ENCODE results near the gene ABCA1. TPM values are rescaled to one million over a fixed set of nuclear protein-coding genes. Genes with fewer than 3 reads are reported as not detected.
"Not testable (repeated sequence)": the region's sequence is repeated elsewhere in the genome, so short reads cannot be mapped to it uniquely, and the experiment has no call there.

The ABCA1 gene
- total RNA-seq, 4 donors from 2014 or later, result 24.5 to 89.1 (median 48.5) TPM

DNA sequence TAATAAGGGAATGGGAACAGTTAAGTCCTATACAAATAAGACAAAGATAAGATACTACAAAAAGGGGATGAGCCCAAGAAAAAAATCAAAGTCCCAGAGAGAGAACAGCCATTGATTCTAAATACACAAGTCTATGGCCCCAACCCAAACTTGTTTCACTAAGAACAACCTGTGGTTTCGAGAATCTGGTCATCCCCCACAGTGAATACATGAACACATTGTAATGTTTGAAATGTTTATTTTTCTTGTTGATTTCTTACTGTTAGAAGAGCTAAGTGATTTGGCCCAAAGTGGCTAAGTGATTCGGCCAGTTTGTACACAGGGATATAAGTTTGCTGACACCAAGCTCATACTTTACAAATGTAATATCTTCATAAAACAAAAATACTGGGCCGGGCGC, 3.3 kb upstream of the ABCA1 start:
- WGBS, result 83% methylated on average over 4 of the region's 4 CpGs
- no peak for TF ChIP-seq POLR2AphosphoS5 (IDR thresholded peaks at IDR 0.05)
- TF ChIP-seq POLR2A (IDR thresholded peaks at IDR 0.05), result no peak
- TF ChIP-seq, protein P1, sequence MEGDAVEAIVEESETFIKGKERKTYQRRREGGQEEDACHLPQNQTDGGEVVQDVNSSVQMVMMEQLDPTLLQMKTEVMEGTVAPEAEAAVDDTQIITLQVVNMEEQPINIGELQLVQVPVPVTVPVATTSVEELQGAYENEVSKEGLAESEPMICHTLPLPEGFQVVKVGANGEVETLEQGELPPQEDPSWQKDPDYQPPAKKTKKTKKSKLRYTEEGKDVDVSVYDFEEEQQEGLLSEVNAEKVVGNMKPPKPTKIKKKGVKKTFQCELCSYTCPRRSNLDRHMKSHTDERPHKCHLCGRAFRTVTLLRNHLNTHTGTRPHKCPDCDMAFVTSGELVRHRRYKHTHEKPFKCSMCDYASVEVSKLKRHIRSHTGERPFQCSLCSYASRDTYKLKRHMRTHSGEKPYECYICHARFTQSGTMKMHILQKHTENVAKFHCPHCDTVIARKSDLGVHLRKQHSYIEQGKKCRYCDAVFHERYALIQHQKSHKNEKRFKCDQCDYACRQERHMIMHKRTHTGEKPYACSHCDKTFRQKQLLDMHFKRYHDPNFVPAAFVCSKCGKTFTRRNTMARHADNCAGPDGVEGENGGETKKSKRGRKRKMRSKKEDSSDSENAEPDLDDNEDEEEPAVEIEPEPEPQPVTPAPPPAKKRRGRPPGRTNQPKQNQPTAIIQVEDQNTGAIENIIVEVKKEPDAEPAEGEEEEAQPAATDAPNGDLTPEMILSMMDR (IDR thresholded peaks at IDR 0.05), result no peak
- no peak for TF ChIP-seq EP300 (IDR thresholded peaks at IDR 0.05)
- no peak overlapping the region for H3K27ac ChIP-seq

DNA sequence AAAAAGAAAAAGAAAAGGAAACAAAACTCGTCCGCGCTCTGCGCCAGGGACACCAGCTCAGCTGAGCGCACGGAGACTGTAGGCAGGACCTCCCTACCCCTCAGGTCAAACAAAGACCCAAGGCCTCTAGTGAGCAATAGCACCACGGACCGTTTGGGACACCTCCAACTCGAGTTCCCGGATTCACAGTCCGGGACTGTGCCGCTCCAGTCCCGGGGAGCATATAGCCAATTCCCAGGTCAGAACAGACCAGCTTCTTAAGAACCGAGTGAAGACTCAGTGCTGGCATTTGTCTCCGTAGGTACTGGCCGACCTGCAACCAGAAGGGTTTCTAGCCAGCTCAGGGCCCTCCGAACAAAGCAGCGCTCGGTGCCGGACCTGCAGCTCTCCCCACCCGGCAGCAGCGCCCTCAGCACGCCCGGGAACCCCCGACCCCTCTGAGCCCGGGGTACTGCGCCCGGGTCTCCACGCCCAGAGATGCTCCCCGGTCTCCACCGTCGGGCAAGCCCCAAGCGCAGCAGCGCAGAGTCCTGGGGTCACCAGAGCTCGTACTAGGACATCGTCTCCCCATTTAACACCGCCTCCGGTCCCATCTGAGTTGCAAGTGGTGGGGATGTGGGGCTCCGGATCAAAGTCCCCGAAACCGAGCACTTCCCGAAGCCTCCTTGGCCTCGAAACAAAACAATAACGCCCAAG, 591 bp downstream of the ABCA1 start:
- peak in 1 of 2 donors; percentile 73 for DNase-seq (ENCODE audit: low spot score in 2 of 2)
- Histone ChIP-seq H3K27me3 (no peaks in the 10 kb centered on the region), H3K9me3 (no peaks in the 10 kb centered on the region), H3K4me1 (peaks cover 41% of the 10 kb centered on the region), H3K27ac (peak overlapping the region; percentile 96), H3K36me3 (no peaks in the 10 kb centered on the region), H3K4me3 (peak overlapping the region; percentile 87)
- TF ChIP-seq POLR2A (IDR thresholded peaks at IDR 0.05), result no peak
- TF ChIP-seq POLR2AphosphoS5 (IDR thresholded peaks at IDR 0.05), result no peak
- TF ChIP-seq EP300 (IDR thresholded peaks at IDR 0.05), result no peak
- TF ChIP-seq, protein P1 (IDR thresholded peaks at IDR 0.05), result no peak
- WGBS, result 1% methylated on average over 31 of the region's 44 CpGs

More for the DNA sequence above, 3.3 kb upstream of the ABCA1 start:
- no peak for DNase-seq (ENCODE audit: low spot score in 2 of 2)
- Histone ChIP-seq H3K9me3 (no peaks in the 10 kb centered on the region), H3K36me3 (no peaks in the 10 kb centered on the region), H3K4me1 (peaks cover 12% of the 10 kb centered on the region), H3K27me3 (no peaks in the 10 kb centered on the region), H3K4me3 (no peak overlapping the region)

DNA sequence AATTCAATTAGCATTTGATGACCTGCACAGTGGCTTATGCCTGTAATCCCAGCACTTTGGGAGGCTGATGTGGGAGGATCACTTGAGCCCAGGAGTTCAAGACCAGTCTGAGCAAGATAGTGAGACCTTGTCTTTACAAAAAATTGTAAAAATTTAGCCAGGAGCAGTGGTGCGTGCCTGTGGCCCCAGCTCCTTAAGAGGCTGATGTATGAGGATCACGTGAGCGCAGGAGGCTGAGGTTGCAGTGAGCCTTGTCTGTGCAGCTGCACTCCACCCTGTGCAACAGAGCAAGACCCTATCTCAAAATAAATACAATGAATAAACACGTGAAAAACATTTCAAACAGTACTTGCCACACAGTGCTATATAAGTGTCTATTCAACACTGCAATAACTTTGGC, 4.2 kb downstream of the ABCA1 start:
- DNase-seq (ENCODE audit: low spot score in 2 of 2), result no peak
- Histone ChIP-seq H3K27ac (no peak overlapping the region), H3K27me3 (no peaks in the 10 kb centered on the region), H3K4me3 (no peak overlapping the region), H3K4me1 (peaks cover 54% of the 10 kb centered on the region), H3K9me3 (no peaks in the 10 kb centered on the region), H3K36me3 (no peaks in the 10 kb centered on the region)
- 72% methylated on average over 4 of the region's 4 CpGs for WGBS
- TF ChIP-seq EP300 (IDR thresholded peaks at IDR 0.05) (no peak), POLR2A (IDR thresholded peaks at IDR 0.05) (no peak), POLR2AphosphoS5 (IDR thresholded peaks at IDR 0.05) (no peak)
- TF ChIP-seq, protein P1 (IDR thresholded peaks at IDR 0.05), result no peak

DNA sequence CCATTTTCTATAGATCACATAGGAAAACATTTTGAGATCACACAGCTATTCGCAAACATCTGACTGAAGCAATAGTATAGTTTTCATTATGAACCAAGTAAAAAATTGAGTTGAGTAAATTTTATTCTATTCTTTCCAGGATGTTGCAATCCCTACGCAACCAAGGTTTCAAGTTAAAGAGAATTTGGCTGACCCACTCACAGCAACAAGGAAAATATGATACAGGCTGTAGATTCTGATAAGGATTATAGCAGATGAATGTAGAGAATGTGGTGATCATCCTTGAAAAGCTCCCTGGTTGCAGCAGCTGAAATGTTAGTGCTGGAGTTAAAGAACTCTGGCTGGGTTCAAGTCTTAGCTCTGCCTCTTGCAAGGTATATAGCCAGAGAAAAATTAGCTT, 4.7 kb downstream of the ABCA1 start:
- no peak overlapping the region for H3K27ac ChIP-seq
- H3K27me3 ChIP-seq, result no peaks in the 10 kb centered on the region
- 56% methylated on average over 2 of the region's 2 CpGs for WGBS
- no peak for TF ChIP-seq POLR2A (IDR thresholded peaks at IDR 0.05)
- no peak for TF ChIP-seq EP300 (IDR thresholded peaks at IDR 0.05)
- TF ChIP-seq POLR2AphosphoS5 (IDR thresholded peaks at IDR 0.05), result no peak
- TF ChIP-seq, protein P1 (IDR thresholded peaks at IDR 0.05), result no peak
- no peaks in the 10 kb centered on the region for H3K36me3 ChIP-seq
- no peaks in the 10 kb centered on the region for H3K9me3 ChIP-seq
- no peak overlapping the region for H3K4me3 ChIP-seq
- DNase-seq (ENCODE audit: low spot score in 2 of 2), result no peak
- H3K4me1 ChIP-seq, result peaks cover 52% of the 10 kb centered on the region

DNA sequence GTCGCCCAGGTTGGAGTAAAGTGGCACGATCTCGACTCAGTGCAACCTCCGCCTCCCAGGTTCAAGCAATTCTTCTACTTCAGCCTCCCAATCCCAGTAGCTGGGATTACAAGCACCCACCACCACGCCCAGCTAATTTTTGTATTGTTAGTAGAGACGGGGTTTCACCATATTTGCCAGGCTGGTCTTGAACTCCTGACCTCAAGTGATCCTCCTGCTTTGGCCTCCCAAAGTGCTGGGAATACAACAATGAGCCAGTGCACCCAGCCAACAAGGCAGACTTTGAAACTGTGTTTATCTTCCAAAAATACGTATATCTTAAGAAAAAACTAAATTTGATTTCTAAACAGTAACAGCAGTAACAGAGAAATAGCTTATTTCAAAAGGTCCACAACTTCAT, 5.2 kb downstream of the ABCA1 start:
- H3K36me3 ChIP-seq; DNase-seq (ENCODE audit: low spot score in 2 of 2); H3K4me3 ChIP-seq; H3K27me3 ChIP-seq; H3K9me3 ChIP-seq; H3K27ac ChIP-seq: not testable (repeated sequence)
- peaks cover 49% of the 10 kb centered on the region for H3K4me1 ChIP-seq
- WGBS, result 87% methylated on average over 7 of the region's 7 CpGs
